Measurements from ENCODE around the gene RASSF7. TPM values are rescaled to one million over a fixed set of nuclear protein-coding genes. Genes with fewer than 3 reads are reported as not detected.

The RASSF7 gene
- total RNA-seq, 1 donor from 2014 or later, result 3.5 TPM

GRCh38 chr11:607020-607780, 46.4 kb downstream of the RASSF7 start:
- Histone ChIP-seq H3K4me3 (no peak overlapping the region), H3K4me1 (no peaks in the 10 kb centered on the region), H3K9me3 (no peaks in the 10 kb centered on the region), H3K27ac (no peak overlapping the region), H3K27me3 (no peaks in the 10 kb centered on the region), H3K36me3 (peaks cover 97 to 98% of the 10 kb centered on the region in 2 donors)
- intact Hi-C loops (cut with DNase I), result no loop called here
- DNase-seq (ENCODE audit: low spot score in 2 of 2), result no peak
- TF ChIP-seq, protein P1, sequence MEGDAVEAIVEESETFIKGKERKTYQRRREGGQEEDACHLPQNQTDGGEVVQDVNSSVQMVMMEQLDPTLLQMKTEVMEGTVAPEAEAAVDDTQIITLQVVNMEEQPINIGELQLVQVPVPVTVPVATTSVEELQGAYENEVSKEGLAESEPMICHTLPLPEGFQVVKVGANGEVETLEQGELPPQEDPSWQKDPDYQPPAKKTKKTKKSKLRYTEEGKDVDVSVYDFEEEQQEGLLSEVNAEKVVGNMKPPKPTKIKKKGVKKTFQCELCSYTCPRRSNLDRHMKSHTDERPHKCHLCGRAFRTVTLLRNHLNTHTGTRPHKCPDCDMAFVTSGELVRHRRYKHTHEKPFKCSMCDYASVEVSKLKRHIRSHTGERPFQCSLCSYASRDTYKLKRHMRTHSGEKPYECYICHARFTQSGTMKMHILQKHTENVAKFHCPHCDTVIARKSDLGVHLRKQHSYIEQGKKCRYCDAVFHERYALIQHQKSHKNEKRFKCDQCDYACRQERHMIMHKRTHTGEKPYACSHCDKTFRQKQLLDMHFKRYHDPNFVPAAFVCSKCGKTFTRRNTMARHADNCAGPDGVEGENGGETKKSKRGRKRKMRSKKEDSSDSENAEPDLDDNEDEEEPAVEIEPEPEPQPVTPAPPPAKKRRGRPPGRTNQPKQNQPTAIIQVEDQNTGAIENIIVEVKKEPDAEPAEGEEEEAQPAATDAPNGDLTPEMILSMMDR (IDR thresholded peaks at IDR 0.05), result no peak

DNA sequence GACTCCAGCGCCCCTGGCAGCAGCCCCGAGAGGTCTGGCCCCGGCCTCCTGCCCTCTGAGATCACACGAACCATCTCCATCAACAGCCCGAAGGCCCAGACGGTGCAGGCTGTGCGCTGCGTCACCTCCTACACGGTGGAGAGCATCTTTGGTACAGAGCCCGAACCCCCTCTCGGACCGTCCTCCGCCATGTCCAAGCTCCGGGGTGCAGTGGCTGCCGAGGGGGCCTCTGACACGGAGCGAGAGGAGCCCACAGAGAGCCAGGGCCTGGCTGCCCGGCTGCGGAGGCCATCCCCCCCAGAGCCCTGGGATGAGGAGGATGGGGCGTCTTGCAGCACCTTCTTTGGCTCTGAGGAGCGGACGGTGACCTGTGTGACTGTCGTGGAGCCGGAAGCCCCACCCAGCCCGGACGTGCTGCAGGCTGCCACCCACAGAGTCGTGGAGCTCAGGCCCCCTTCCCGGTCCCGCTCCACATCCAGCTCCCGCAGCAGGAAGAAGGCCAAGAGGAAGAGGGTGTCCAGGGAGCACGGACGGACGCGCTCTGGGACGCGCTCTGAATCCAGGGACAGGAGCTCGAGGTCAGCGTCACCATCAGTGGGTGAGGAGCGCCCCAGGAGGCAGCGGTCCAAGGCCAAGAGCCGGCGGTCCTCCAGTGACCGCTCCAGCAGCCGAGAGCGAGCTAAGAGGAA, 47.3 kb downstream of the RASSF7 start:
- Histone ChIP-seq H3K27ac (no peak overlapping the region), H3K27me3 (no peaks in the 10 kb centered on the region), H3K4me3 (no peak overlapping the region), H3K9me3 (no peaks in the 10 kb centered on the region), H3K4me1 (no peaks in the 10 kb centered on the region), H3K36me3 (peaks cover 97 to 98% of the 10 kb centered on the region in 2 donors)
- intact Hi-C loops (cut with DNase I), result no loop called here
- no peak for DNase-seq (ENCODE audit: low spot score in 2 of 2)
- TF ChIP-seq, protein P1 (IDR thresholded peaks at IDR 0.05), result no peak

GRCh38 chr11:608791-609251, 48.1 kb downstream of the RASSF7 start:
- H3K27ac ChIP-seq, result no peak overlapping the region
- DNase-seq (ENCODE audit: low spot score in 2 of 2), result no peak
- H3K9me3 ChIP-seq, result no peaks in the 10 kb centered on the region
- H3K36me3 ChIP-seq, result peaks cover 94% of the 10 kb centered on the region in 2 donors
- H3K4me1 ChIP-seq, result peaks cover 0 to under 1% of the 10 kb centered on the region in 2 donors
- intact Hi-C loops (cut with DNase I), result no loop called here
- TF ChIP-seq, protein P1 (IDR thresholded peaks at IDR 0.05), result no peak
- H3K27me3 ChIP-seq, result no peaks in the 10 kb centered on the region
- H3K4me3 ChIP-seq, result no peak overlapping the region

DNA sequence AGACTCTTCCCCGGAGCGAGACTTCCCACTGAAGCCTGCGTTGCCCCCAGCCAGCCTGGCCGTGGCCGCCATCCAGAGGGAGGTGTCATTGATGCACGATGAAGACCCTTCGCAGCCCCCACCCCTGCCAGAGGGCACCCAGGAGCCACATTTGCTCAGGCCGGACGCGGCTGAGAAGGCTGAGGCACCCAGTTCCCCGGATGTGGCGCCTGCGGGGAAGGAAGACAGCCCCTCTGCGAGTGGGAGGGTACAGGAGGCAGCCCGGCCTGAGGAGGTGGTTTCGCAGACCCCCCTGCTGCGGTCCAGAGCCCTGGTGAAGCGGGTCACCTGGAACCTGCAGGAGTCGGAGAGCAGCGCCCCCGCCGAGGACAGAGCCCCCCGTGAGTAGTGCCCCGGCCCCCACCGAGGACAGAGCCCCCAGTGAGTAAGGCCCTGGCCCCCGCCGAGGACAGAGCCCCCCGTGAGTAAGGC, 48.6 kb downstream of the RASSF7 start:
- TF ChIP-seq, protein P1 (IDR thresholded peaks at IDR 0.05), result no peak
- Histone ChIP-seq H3K27ac (no peak overlapping the region), H3K4me3 (no peak overlapping the region), H3K27me3 (no peaks in the 10 kb centered on the region), H3K9me3 (no peaks in the 10 kb centered on the region), H3K4me1 (peaks cover 2 to 5% of the 10 kb centered on the region in 2 donors), H3K36me3 (peaks cover 88 to 89% of the 10 kb centered on the region in 2 donors)
- intact Hi-C loops (cut with DNase I), result no loop called here
- DNase-seq (ENCODE audit: low spot score in 2 of 2), result no peak

DNA sequence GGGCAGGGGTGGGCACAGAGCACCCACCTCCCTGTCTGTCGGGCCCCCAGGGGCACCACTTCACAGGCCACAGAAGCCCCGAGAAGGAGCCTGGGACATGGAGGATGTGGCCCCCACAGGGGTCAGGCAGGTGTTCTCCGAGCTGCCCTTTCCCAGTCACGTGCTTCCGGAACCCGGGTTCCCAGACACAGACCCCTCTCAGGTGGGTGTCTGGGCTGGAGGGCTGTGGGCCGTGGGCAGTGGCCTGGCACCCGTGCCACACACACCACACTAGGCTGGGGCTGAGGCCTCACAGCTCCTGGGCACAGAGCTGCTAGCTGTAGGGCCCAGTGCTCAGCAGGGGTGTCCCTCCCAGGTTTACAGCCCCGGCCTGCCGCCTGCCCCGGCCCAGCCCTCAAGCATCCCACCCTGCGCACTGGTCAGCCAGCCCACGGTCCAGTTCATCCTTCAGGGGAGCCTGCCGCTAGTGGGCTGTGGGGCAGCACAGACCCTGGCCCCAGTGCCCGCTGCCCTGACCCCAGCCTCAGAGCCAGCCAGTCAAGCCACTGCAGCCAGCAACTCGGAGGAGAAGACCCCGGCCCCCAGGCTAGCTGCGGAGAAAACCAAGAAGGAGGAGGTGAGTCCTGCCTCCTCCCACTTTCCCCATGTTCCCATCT, 49.5 kb downstream of the RASSF7 start:
- H3K27ac ChIP-seq, result no peak overlapping the region
- H3K9me3 ChIP-seq, result no peaks in the 10 kb centered on the region
- H3K36me3 ChIP-seq, result peaks cover 79 to 80% of the 10 kb centered on the region in 2 donors
- peaks cover 11 to 12% of the 10 kb centered on the region in 2 donors for H3K4me1 ChIP-seq
- TF ChIP-seq, protein P1 (IDR thresholded peaks at IDR 0.05), result no peak
- no peak overlapping the region for H3K4me3 ChIP-seq
- intact Hi-C loops (cut with DNase I), result no loop called here
- H3K27me3 ChIP-seq, result no peaks in the 10 kb centered on the region
- DNase-seq (ENCODE audit: low spot score in 2 of 2), result no peak

All from ascending aorta (tissue), 2 donors.